Measurements from ENCODE around the gene CCR4.
"Not testable (repeated sequence)": the region's sequence is repeated elsewhere in the genome, so short reads cannot be mapped to it uniquely, and the experiment has no call there.

Gene CCR4

DNA sequence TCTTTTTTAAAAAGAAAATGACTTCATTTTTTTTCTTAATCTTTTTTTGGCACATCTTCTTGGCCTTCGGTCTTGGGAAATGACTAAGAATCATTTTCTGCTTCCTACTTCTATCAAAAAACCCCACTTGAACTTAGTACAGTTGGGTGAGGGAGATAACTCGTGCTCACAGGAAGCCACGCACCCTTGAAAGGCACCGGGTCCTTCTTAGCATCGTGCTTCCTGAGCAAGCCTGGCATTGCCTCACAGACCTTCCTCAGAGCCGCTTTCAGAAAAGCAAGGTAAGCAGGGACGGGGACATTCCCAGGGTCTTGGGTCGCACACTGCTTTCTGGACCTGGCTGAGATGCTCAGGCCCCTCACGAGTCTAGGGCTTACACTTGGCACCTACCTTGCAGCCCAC is at the start of gene CCR4:
TSS of gene CCR4 (plus strand) at position 235 of the 402 bp plus-strand sequence. CDS start 1,779 bp downstream, outside the sequence.
- DNase-seq, result no peak
- in situ Hi-C loops (cut with MboI; ENCODE audit: low pct_unique_long_range_greater_than_20kb, low sequenced_read_pairs), result no loop called here

DNA sequence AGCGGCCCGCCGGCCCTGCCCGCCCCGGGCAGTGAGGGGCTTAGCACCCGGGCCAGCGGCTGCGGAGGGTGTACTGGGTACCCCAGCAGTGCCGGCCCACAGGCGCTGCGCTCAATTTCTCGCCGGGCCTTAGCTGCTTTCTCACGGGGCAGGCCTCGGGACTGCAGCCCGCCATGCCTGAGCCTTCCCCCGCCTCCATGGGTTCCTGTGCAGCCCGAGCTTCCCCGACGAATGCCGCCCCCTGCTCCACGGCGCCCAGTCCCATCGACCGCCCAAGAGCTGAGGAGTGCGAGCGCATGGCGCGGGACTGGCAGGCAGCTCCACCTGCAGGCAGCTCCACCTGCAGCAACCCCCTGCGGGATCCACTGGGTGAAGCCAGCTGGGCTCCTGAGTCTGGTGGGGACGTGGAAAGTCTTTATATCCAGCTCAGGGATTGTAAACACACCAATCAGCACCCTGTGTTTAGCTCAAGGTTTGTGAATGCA is 48.5 kb upstream of the CCR4 start:
- in situ Hi-C loops (cut with MboI; ENCODE audit: low pct_unique_long_range_greater_than_20kb, low sequenced_read_pairs), result not testable (repeated sequence)

DNA sequence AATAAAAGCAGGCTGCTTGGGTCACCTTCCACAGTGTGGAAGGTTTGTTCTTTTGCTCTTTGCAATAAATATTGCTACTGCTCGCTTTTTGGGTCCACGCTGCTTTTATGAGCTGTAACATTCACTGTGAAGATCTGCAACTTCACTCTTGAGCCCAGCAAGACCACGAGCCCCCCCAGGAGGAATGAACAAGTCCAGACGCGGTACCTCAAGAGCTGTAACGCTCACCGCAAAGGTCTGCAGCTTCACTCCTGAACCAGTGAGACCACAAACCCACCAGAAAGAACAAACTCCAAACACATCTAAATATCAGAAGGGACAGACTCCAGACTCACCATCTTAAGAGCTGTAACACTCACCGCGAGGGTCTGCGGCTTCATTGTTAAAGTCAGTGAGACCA is 47.5 kb upstream of the CCR4 start:
- in situ Hi-C loops (cut with MboI; ENCODE audit: low pct_unique_long_range_greater_than_20kb, low sequenced_read_pairs), result no loop called here
- DNase-seq, result no peak

More for the DNA sequence above, 48.5 kb upstream of the CCR4 start:
- not testable (repeated sequence) for DNase-seq

DNA sequence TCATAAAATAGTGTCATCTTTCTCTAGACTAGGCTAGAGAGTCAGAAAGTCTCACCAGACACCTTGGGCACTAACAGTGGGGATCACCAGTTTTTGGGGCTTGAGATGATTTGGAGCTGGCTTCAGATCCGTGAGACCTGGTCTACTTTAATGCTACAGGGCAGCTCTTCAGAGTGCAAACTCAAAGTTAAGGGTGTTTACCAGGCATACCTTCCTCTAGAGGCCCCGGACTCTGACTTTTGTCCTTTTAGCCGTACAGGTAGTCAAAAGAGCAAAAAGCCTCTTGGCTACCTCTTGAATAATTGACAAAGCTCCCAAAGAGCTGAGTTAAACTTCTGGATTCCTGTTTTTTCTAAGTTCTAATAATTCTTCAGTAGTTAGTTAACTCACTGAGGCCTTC is 41.4 kb upstream of the CCR4 start:
- DNase-seq, result no peak
- in situ Hi-C loops (cut with MboI; ENCODE audit: low pct_unique_long_range_greater_than_20kb, low sequenced_read_pairs), result no loop called here

DNA sequence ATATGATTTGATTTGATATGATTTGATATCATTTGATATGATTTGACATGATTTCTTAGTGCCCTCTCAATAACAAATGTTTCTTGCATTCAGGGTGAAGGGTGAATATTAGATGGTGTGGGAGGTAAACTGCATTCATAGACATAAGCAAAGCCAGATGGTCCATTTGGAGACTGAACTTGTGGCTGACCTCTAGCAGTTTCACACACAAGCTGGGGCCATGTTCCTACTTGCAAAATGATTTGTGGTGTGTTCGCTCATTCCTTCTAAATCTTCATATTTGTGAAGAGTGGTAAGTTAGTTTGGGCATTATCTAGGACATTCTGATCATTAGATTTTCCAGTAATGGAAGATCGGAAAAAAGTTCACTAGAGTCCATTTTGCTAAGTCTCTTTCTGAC is 40.5 kb upstream of the CCR4 start:
- in situ Hi-C loops (cut with MboI; ENCODE audit: low pct_unique_long_range_greater_than_20kb, low sequenced_read_pairs), result no loop called here
- no peak for DNase-seq

DNA sequence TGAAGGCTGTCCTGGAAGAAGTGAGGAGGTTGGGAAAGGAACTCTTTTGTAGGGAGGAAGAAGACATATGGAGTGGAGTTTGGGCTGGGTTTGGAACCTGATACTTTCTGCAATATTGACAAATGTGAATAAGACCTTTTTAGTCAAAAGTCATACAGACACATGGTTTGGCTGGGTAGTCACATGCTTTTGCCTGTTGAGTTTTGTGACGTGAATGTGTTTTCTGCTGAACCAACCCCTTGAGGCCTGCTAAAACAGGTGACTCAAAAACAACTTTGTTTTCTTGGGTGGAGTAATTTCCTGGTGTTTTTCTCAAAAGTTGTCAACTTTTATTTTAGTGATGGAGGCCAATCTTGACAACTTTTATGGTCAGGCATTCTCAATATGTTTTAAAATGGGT is 39.4 kb upstream of the CCR4 start:
- in situ Hi-C loops (cut with MboI; ENCODE audit: low pct_unique_long_range_greater_than_20kb, low sequenced_read_pairs), result no loop called here
- DNase-seq, result no peak

DNA sequence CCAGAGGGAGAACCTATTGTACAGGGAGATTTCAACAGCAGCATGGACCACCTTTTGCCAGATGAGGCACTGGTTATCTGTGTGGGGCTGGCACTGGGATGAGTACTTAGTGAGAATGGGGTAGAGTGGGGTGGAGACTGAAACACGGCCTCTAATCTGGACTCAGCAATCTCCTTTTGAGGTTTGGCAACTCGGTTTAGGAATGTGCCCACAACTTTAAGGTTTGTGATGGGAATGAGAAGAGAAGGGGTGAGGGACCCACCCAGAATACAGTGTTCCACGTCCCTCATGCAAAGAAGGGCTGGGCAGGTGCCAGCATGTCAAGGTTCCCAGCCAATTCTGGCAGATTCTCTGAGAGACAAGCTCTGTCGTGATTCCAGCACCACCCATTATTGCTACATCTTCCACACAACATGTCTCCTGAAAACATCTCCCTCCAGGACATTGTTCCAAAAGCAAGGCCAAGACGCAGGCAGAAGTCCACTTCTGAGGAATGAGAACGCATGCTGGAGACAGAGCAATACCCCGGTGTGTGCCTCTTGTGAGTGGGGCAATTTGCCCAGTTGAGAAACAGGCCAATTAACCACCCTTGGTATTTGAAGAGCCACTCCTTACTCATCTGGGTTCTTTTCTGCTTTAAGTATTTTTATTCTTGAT is 37.5 kb upstream of the CCR4 start:
- no peak for DNase-seq
- in situ Hi-C loops (cut with MboI; ENCODE audit: low pct_unique_long_range_greater_than_20kb, low sequenced_read_pairs), result no loop called here

DNA sequence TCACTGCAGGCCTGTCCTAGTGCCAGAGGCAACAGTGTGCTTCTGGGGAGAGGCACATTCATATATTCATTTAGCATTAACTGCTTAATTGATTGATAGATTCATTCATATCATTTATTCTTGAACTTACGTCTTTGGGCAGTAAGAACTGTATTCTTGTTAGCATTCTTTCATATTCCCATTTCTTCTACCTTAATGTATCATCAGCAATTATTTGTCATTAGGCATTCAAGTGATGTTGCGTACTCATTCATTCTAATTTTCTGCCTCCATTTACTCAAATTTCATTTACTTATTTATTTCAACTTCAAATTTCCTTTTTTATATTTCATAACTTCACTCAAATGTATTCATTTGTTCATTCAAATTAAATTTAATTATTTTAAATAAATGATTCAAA is 31.5 kb upstream of the CCR4 start:
- no peak for DNase-seq
- in situ Hi-C loops (cut with MboI; ENCODE audit: low pct_unique_long_range_greater_than_20kb, low sequenced_read_pairs), result no loop called here

DNA sequence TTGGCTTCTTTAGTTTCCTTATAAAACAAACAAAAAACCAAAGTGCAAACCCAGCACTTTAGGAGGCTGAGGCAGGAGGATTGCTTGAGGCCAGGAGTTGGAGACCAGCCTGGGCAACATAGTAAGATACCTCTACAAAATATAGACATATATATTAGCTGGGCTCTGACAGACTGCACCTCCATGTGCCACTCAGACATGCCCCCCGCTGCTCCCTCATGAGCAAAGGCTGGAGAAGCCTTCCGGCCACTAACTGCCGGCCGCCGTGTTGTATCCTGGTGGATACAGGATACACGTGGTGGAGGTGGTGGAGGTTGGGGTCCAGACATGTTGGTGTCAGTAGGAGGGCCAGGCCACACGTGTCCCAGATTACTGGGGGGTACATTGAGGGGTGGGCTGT is 29.4 kb upstream of the CCR4 start:
- in situ Hi-C loops (cut with MboI; ENCODE audit: low pct_unique_long_range_greater_than_20kb, low sequenced_read_pairs), result no loop called here
- DNase-seq, result no peak

DNA sequence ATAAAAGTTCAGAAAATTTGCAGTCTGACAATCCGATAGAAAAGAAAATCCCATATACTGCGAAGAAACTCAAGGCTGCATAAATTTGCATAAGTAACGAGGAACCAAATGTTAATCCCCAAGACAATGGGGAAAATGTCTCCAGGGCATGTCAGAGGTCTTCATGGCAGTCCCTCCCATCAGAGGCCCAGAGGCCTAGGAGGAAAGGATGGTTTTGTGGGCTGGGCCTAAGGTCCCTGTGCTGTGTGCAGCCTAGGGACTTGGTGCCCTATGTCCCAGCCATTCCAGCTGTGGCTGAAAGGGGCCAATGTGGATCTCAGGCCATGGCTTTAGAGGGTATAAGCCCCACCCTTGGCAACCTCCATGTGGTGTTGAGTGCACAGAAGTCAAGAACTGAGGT is 21.3 kb upstream of the CCR4 start:
- in situ Hi-C loops (cut with MboI; ENCODE audit: low pct_unique_long_range_greater_than_20kb, low sequenced_read_pairs), result loop anchor here (25.0 kb wide), 1 partner anchor 168 kb away; no protein-coding TSS in a partner anchor
- no peak for DNase-seq

DNA sequence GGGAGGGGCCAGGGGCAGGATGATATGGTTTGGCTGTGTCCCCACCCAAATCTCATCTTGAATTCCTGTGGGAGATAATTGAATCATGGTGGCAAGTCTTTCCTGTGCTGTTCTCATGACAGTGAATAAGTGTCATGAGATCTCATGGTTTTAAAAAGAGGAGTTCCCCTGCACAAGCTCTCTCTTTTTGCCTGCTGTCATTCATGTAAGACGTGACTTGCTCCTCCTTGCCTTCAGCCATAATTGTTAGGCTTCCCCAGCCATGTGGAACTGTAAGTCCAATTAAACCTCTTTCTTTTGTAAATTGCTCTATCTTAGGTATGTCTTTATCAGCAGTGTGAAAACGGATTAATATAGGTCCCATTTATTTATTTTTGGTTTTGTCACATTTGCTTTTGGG is 20.2 kb upstream of the CCR4 start:
- in situ Hi-C loops (cut with MboI; ENCODE audit: low pct_unique_long_range_greater_than_20kb, low sequenced_read_pairs), result loop anchor here (25.0 kb wide), 1 partner anchor 169 kb away; no protein-coding TSS in a partner anchor
- not testable (repeated sequence) for DNase-seq

DNA sequence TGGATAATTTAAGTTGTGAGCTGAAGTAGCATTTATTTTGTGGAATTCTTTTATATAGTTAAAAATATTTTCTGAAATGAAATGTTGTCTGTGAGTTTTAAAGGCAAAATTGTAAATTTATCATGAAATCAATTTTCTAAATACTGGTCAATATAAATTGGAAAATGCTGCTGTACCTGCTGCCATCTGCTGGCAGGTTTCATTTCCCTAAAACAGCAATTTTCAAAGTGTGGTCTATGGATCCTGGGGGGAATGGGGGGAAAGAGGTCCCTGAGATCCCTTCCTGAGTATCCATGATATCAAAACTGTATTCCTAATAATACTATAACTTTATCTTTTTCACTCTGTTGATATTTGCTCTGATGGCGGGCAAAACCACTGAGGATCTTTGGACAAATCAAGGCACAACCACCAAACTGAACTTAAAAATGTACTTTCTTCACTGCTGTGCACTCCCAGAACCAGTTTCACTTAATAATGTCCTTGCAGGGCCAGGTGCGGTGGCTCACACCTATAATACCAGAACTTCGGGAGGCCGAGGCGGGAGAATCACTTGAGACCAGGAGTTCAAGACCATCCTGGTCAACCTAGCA is 17.2 kb upstream of the CCR4 start:
- peak; percentile 50 for DNase-seq
- in situ Hi-C loops (cut with MboI; ENCODE audit: low pct_unique_long_range_greater_than_20kb, low sequenced_read_pairs), result loop anchor here (25.0 kb wide), 1 partner anchor 172 kb away; no protein-coding TSS in a partner anchor

DNA sequence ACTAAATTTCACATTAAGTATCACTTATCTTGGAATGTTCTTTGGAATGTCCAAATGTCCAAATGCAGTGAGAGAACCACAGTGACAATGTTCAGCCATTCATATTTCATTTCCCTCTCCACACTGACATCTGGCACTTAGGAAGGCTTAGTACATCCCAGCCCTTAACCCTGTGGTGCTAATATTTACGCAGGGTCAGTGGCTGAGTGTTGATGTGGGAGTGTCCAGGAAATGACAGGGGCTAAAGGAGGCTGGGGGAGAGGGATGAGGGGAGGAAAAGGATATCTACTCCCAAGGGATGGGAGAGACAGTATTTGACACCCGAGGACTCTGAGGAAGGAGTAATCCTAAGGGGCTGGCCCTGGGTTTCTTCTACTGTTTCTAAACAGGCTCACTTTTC is 14.1 kb upstream of the CCR4 start:
- no peak for DNase-seq
- in situ Hi-C loops (cut with MboI; ENCODE audit: low pct_unique_long_range_greater_than_20kb, low sequenced_read_pairs), result loop anchor here (25.0 kb wide), 1 partner anchor 175 kb away; no protein-coding TSS in a partner anchor

DNA sequence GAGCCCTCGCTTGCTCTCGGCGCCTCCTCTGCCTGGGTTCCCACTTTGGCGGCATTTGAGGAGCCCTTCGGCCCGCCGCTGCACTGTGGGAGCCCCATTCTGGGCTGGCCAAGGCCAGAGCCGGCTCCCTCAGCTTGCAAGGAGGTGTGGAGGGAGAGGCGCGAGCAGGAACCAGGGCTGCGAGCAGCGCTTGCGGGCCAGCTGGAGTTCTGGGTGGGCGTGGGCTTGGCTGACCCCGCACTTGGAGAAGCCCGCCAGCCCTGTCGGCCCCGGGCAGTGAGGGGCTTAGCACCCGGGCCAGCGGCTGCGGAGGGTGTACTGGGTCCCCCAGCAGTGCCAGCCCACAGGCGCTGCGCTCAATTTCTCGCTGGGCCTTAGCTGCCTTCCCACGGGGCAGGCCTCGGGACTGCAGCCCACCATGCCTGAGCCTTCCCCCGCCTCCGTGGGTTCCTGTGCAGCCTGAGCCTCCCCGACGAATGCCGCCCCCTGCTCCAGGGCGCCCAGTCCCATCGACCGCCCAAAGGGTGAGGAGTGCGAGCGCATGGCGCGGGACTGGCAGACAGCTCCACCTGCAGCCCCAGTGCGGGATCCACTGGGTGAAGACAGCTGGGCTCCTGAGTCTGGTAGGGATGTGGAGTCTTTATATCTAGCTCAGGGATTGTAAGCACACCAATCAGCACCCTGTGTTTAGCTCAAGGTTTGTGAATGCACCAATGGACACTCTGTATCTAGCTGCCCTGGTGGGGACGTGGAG is 11.7 kb upstream of the CCR4 start:
- not testable (repeated sequence) for DNase-seq
- in situ Hi-C loops (cut with MboI; ENCODE audit: low pct_unique_long_range_greater_than_20kb, low sequenced_read_pairs), result loop anchor here (25.0 kb wide), 1 partner anchor 177 kb away; no protein-coding TSS in a partner anchor

DNA sequence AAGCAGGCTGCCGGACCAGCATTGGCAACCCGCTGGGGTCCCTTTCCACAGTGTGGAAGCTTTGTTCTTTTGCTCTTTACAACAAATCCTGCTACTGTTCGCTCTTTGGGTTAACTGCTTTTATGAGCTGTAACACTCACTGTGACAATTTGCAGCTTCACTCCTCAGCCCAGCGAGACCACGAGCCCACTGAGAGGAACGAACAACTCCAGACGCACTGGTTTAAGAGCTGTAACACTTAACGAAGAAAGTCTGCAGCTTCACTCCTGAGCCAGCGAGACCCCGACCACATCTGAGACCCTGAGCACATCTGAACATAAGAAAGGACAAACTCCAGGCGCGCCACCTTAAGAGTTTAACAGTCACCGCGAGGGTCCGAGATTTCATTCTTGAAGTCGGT is 10.7 kb upstream of the CCR4 start:
- in situ Hi-C loops (cut with MboI; ENCODE audit: low pct_unique_long_range_greater_than_20kb, low sequenced_read_pairs), result loop anchor here (25.0 kb wide), 1 partner anchor 178 kb away; no protein-coding TSS in a partner anchor
- DNase-seq, result no peak

DNA sequence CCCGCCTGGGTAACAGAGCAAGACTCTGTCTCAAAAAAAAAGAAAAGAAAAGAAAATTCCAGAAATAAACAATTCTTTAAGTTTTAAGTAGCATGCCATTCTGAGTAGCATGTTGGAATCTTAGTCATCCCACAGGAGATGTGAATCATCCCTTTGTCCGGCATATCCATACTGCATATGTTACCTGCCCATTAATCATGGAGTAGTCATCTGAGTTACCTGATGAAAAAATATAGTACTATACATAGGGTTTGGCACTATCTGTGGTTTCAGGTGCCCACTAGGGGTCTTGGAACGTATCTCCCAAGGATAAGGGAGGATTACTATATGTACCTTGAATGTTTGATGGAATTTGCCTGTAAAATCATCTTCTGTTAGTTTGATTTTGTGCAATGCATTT is 6.3 kb upstream of the CCR4 start:
- DNase-seq, result peak; percentile 19
- in situ Hi-C loops (cut with MboI; ENCODE audit: low pct_unique_long_range_greater_than_20kb, low sequenced_read_pairs), result loop anchor here (25.0 kb wide), 1 partner anchor 183 kb away; no protein-coding TSS in a partner anchor

DNA sequence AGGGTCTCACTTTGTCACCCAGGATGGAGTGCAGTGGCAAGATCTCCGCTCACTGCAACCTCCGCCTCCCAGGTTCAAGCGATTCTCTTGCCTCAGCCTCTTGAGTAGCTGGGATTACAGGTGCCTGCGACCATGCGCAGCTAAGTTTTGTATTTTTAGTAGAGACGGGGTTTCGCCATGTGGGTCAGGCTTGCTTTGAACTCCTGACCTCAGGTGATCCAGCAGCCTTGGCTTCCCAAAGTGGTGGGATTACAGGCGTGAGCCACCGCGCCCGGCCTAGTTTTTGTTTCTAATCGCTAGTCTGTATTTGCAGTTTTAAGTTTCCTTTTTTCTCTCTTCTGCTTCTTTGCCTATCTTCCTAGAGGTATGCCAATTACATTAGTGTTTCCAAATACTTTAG is 5.8 kb upstream of the CCR4 start:
- DNase-seq, result peak; percentile 35
- in situ Hi-C loops (cut with MboI; ENCODE audit: low pct_unique_long_range_greater_than_20kb, low sequenced_read_pairs), result loop anchor here (25.0 kb wide), 1 partner anchor 183 kb away; no protein-coding TSS in a partner anchor

DNA sequence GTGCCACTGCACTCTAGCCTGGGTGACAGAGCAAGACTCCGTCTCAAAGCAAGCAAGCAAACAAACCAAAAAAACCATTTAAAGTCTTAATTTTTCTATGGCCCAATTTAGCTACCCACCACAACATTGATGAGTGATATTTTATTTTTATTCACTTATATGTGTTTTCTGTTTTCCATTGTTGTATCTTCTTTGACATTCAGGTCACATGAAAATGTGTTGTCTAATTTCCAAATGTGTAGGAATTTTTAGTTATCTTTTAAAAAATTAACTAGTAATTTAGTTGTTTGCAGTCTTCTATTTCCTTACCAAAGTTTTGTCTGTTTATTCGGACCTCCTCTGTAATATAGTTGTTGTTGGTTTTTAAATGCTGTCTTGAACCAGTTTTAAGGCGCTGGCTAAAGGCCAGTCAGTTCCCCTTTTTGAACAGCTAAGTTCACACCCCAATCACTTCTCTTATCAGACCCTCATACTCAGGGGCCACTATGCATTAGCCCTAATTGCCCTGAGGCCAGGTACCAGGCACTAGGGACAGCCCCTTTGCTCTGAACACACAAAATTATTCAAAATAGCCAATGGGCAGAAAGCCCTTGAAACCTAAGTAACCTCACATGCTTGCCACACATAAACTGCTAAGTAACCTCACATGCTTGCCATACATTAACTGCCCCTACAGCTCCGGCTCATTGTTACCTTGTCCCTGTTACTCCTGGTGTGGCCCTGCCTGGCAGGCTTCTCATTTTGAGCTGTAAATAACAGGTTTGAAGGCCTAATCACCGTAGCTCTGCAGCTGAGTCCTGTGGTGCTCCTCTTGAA is 4.3 kb upstream of the CCR4 start:
- in situ Hi-C loops (cut with MboI; ENCODE audit: low pct_unique_long_range_greater_than_20kb, low sequenced_read_pairs), result loop anchor here (25.0 kb wide), 1 partner anchor 185 kb away; no protein-coding TSS in a partner anchor
- no peak for DNase-seq

DNA sequence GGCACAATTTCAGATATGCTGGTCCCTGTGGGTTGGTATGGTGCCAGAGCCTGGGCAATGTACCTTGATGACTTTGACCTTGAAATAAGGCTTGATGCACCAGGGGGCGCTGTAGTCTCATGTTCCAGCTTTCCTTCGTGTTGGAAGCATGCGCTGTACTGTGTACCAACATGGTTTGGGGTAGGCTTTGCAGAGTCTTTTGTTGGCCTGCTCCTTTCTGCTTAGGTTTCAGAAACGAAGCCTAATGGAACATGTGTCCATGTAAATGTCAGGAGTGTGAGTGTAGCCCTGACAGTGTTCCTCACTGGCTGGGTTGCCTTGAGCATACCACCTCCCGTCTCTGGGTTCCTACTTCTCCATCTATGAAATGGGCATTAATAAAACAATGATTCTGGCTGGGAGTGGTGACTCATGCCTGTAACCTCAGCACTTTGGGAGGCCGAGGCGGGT is 3.6 kb upstream of the CCR4 start:
- peak; percentile 90 for DNase-seq
- in situ Hi-C loops (cut with MboI; ENCODE audit: low pct_unique_long_range_greater_than_20kb, low sequenced_read_pairs), result loop anchor here (25.0 kb wide), 1 partner anchor 186 kb away; no protein-coding TSS in a partner anchor
